NCI-H2081 treated with DMSO at 0.1 percent for 48 hours (cell line): Measurements from ENCODE around the gene RPL3.

ENCODE experiments used
- DNase-seq: peaks from one replicate; lab custom pipeline; 2025; lab: John Stamatoyannopoulos, UW

The RPL3 gene

DNA sequence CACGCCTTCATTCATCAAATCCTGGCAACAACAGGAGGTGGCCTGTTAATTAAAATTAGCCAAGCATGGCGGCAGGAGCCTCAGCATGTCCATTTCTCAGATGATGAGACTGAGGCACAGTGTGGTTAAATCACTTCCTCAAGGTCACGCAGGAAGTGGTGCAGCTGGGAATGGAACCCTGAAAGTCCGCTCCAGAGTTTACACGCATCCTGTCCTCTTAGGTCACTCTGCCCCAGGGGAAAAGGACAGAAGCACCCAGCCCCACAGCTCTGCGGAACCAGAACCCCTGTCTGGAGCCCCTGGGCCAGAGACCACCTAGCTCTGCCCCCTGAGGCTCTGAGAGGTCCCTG is 19.6 kb downstream of the RPL3 start:
- DNase-seq: no peak

DNA sequence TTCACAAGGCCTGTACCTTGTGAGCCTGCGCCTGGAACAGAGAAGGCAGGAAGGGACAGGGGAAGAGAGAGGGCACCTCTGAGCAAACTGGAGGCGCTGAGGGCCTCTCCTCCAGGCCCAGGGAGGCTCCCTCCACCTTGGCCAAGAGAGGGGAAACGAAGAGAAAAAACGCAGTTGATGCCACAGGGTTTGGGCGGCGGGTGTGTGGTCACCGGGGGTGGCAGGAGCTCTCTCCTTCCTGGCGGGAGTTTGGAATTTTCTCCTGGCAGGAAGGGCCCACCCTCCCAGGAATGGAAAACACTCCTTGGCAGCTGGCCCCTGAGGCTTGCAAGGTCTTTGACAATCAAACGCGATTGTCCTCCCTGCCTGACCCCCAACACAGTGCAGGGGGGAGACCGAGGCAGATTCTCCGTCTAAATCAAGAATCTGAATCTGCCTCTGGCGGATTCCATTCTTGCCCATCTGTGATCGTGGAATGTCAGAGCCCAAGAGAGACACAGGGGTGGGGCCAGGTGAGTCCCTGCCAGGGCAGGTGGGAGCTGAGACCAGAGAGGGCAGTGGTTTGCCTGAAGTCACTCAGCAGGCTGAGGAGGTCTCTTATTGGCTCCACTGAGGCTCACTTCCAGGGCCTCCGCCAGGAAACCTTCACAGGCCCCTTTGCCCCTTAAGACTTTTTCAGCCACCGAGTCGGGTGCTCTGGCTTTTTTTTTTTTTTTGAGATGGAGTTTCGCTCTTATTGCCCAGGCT is 21.0 kb downstream of the RPL3 start:
- DNase-seq: no peak

DNA sequence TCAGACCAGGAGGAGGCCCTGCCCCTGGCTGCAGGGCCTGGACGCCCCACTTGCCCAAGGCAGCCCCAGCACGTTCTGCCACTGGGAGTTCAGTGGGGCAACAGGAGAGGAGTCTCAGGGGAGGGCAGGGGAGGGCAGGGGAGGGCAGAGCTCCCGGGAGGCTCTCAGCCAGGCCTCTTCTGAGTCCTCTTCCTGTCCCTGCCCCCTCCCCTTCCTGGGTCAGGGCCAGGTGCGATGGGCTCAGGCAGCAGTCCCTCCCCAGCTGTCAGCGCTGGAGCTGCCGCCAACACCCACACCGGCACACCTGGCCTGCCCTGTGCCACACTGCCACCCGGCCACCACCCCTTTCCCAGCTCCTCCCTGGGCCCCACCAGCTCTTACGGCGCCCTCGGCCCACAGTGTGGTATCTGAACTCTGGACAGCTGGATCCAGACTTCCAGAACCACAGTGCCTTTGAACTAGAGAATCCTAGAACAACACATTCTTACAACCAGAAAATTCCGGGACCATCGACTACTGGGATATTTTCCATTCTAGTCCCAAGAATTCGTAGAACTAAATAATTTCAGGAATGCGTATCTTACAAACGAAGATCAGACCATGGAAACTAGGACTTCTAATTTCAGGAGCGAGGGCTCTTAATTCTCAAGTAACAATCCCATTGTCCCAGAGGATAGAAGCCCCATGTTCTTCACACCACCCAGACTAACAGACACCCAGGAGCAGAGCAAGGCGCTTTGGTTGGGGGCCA is 21.8 kb downstream of the RPL3 start:
- no peak for DNase-seq

DNA sequence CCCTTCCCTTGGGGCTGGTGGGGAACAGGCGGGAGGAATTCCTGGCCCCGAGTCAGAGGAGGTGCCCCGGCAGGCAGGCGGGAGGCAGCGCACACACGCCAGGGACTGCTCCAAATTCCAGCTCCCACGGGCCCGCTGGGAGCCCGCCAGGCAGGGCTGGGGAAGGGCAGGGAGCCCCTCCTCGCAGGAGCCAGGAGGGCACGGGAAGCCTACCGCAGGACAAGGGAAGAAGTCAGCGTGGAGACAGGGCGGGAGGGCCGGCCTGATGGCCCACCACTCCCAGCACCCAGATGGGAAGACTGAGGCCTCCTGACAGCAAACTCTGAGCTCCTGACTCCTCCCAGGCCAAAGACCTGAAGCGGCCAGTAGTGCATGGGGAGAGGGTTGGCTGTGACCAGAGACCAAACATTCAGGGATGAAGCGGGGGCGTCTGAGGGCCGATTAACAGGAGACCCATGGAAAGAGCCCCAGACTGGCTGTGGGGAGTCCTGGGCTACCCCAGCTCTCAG is 22.4 kb downstream of the RPL3 start:
- no peak for DNase-seq

DNA sequence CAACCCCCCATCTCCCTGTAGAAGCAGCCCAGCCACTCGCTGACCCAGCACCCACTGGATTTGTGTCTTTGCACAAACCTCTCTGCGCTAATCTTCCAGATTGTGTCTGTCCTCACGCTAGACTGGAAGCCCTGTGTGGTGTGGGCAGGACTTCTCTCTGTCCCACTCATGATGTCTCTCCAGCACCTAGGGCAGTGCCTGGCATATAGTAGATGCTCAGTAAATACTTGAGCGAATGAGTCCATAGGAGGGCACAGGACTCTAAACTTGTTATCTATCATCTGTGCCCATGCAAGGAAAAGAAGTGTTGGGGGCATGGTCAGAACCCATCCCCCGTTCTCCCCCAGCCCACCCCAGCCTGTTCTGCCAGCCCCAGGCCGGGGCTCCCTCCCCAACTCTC is 22.9 kb downstream of the RPL3 start:
- no peak for DNase-seq

DNA sequence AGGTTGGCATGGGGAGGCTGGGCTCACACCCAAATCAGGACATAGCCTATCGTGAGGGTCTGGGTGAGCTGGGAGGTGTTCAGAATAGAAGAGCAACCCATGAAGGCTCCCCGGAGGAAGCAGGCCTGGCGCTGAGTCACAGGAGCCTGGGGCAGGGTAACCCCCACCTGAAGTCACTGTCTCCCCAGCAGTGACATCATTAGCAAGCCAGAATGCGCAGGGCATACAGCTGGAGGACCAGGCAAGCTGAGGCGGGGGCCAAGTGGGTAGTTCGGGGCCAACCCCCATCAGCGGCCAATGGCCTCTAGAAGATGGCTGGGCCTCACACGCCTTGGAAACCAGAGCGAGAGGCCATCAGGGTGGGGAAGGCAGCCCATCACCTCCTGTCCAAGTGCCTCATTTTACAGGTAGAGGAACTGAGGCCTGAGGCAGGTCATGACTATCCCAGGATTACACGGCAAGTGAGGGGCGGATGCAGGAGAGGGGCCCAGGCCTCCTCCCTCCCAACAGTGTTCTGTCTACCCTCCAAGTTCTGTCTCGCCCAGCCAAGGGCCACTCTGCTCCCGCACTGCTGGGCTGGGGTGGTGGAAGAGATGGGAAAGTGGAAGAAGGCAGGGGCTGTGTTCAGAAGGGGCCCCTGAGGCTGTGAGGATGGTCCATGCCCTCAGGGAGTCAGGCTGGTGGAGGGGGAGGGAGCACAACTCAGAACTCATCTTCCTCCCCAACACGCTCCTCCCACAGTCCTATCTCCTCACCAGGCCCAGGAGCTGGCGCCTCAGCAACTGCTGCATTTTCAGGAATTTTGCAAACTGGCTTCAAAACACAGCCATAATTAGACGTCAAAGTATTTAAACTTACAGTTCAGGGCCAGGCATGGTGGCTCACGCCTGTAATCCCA is 24.6 kb downstream of the RPL3 start:
- no peak for DNase-seq

DNA sequence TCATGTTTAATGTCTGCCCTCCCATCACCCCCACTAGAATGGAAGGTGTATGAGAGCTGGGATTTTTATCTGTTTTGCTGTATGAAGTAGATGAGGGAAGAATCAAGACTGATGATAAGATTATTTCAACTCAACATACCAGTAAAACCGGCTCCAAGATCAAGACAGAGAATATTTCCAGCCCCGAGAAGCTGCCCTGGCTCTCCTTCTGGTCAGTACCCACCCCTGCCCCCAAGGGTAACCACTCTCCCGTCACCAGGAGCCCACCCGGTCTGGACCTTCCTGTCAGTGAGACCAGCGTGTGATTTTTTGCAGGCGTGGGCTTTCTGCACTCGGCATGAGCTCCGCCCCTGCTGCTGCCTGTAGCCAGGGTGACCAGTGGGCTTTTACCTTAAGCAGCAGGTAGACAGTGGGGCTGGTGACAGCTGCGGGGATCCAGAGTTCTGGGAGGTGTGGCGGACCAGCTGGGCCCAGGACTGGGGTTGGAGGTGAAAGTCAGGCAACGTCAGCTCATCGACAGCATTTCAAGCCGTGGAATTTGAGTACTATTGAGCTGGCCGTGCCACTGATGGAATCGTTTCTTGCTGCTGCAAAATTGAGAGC is 25.6 kb downstream of the RPL3 start:
- DNase-seq: no peak

DNA sequence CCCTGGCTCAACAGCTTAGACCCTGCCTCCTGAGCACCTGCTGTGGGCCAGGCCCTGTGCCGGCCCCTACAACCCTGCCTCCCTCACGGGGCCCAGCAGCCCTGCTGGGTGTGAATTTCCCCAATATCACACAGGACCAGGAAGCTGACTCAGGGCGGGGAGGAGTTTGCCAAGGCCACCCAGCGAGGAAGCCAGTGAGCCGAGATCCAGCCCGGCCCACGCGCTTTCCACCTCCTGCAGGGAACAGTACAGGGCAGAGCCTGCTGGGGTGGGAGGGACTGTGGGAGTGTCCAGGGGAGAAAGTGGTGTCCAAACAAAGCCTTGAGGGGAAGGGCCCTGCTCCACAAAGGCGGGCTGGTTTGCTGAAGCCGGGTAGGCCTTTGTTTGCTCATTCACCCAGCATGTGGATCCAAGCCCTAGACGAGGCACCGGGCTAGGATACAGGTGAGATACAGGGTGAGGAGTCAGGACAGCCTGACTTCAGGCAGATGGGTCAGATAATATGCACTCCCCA is 26.8 kb downstream of the RPL3 start:
- no peak for DNase-seq

DNA sequence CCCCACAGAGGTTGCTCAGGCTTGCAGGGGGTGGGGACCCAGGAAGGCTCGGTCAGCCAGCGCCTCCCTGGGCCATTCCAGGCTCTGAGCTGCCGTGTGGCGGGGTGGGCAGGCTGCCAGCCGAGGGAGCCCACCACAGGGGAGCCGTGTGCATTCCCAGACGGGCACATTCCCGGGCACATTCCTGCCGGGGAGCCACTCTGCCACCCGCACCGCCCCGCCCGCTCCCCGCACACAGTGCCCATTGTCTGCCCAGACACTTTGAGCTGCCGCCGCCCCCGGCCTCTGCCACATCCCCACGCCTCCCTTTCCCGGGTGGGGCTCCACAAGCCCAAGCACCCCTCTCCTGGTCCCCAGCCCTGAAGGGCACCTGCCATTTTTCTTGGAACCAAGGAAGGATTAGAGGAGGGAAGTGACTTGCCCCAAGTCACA is 27.4 kb downstream of the RPL3 start:
- no peak for DNase-seq

DNA sequence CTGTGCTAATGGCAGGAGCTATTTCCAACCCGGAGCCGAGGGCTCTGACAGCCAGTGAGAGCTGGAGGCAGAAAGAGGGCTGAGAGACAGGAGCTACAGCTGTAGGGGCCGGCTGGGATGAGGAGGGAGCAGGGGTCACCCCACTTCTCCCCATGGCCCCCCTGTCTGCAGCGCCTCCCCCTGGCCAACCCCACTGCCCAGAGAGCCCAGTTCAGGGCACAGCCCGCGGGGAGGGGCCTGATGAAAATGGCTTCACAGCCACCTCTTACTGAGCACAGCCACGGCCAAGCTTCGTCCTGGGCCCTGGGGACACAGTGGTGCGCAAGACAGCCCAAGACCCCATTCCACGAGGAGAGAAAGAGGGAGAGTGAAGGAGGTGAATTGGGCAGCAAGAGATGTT is 27.9 kb downstream of the RPL3 start:
- DNase-seq: no peak

DNA sequence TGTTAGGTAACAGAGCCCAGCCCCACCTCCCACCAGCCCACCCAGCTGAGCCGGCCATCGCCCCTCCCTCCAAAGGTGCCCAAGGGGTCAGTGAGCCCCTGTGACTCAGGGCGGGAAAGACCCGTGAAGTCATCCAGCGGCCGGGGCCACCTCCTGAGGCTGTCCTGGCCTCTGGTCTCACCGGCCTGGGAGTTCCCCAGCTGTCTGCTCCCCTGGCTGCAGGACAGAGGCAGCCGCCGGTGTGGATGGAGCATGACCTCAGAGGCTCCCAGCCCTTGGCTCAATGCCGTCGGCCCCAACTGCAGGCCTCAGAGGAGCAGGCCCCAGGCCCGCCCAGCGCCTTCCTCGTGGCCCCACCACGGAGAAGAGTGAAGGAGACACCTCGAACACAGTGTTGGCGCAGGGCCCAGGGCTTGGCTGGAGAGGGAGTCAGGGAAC is 28.7 kb downstream of the RPL3 start:
- DNase-seq: no peak

DNA sequence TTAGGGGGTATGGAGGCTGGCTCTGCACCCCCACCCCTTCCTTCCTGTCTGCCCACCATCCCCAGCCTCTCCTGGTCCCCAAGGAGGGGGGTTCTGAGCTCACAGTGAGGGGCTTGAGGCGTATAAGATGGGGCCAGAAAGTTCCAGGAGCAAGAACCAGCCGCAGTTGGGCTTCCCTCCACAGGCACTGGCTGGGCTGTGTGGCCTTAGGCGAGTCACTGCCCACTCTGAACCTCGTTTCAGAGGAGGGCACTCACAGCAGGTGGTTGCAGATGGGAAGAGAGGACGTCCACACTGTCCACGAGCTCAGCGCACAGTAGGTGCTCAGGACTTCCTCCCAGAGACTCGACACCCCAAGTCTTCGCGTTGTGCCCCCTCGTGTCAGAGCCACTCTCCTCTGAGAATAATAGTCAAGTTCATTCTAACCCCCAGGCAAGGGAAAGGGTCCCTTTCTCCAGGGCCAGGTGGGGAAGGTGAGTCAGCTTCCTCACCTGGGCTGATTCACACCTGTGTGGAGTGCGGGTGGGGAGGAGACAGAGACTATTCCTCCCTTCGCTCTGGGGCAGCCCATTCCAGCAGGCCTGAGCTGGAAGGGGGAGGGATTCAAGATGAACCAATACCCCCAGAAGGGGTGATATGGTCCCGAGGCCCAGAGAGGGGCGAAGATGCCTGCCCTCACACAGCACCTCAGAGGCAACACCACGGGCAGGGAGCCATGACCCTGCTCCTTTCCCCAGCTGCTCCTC is 29.3 kb downstream of the RPL3 start:
- no peak for DNase-seq

DNA sequence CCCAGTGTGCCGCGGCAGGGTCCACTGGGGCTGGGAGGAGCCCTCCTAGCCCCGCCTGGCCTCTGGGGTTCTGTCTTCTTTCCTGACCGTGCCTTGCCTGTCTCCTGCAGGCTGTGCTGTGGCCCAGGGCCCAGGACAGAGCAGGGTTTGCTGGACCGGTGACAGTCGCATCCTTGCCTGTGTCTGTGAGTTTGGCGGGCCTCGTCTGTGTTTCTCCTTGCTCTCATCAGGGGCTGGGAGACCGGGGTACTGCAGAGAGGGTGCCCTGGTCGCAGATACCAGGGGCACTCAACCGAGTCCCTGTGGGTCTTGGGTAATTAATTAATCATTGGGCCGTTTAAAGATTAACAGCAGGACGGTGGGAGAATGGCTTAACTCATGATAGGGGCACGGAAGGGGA is 29.9 kb downstream of the RPL3 start:
- no peak for DNase-seq

DNA sequence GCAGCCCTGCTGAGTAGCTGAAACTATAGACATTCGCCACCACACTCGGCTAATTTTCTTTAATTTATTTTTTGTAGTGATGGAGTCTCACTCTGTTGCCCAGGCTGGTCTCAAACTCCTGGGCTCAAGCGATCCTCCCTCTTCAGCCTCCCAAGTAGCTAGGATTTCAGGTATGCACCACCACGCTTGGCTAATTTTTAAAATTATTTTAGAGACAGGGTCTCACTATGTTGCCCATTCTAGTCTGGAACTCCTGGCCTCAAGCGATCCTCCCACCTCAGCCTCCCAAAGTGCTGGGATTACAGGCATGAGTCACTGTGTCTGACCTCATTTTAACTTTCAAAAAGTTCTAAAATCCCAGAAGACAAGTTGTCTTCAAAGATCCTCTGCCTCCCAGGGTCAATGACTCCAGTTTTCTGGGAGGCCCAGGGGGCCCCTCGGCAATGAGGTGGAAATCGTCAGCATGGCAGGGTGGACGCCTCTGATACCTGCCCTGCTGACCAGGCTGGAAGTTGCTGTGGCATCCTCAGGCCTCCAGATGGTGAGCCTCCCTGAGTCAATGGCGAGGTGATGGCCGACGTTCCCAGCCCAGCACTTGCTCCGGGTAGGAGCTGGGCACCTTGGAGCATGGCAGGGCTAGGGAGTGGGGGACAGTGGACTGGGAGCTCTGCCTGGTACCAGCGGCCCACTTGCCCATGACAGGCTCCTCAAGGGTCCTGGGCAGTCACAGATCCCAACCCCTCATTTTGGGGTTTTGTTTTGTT is 31.1 kb downstream of the RPL3 start:
- no peak for DNase-seq

DNA sequence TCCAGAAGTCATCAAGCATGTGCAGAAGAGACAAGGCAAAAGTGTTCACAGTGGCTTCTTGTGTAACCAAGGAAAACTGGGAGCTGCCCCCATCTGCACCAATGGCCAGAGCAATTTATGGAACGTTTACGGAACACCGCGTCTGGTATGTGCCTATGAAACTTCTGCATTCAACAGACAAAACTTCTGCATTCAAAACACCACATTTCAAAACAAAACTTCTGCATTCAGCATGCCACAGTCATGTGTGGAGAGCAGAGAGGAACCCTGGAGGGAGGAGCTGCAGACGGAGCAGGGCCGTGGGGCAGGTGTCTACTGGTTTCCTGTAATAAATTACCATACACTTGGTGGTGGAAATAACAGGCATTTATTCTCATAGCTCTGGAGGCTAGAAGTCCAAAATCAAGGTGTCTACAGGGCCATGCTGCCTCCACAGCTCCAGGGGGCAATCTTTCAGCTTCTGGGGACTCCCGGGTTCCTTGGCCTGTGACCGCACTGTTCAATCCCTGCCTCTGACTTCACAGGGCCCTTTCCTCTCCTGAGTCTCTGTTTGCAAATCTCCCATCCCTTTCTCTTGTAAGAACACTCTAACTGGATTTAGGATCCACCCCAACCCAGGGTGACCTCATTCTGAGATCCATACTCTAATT is 32.2 kb downstream of the RPL3 start:
- DNase-seq: no peak

DNA sequence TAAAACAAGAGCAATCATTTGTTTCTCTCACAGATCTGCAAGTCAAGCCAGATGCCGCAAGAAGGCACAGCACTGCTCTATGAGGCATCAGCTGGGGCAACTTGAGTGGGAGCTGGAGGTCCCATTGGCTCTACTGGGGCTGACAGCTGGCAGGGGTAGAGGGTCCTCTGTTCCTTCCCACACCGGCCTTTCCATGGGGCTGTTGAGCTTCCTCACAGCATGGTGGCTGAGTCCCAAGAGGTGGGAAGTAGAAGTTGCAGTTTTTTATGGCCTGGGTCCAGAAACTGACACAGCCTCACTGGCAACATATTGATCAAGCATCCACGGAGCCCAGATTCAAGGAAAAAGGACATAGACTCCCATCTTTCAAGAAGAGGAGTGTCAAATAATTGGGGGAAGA is 34.4 kb downstream of the RPL3 start:
- no peak for DNase-seq

DNA sequence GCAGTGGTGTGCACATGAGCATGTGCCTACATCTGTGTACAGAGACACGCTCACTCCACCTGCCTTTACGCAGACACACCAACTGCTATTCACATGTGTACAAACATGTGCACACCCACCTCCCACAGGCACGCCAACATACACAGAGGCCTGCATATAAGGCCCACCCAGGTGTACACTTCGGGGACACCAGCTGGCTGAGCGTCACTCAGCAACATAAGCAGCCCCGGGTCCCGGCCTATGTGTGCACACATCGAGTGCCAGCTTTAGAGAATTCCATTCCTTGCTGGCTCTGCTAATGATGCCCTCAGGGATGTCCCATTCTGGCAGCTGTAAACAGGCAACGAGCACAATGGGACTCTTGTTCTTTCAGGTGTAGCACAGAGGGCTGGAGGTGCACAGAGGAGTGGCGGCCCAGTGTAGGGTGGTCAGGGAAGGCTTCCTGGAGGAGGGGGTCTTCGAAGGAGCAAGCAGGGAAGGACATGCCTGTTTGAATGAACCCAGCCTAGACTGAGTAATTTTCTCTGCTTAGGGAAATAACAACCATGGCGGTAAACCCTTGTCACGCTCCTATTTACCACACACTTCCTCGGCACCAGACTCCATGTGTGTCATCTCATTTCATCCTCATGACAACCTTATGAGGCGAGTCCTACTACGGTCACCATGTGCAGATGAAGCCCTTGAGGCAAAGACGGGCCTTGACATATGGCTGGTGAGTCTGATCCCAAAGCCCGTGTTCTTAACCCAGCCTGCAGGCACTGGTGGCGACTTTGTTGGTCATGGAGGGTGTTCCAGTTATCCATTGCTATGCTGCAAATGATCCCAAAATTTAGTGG is 35.1 kb downstream of the RPL3 start:
- DNase-seq: no peak

DNA sequence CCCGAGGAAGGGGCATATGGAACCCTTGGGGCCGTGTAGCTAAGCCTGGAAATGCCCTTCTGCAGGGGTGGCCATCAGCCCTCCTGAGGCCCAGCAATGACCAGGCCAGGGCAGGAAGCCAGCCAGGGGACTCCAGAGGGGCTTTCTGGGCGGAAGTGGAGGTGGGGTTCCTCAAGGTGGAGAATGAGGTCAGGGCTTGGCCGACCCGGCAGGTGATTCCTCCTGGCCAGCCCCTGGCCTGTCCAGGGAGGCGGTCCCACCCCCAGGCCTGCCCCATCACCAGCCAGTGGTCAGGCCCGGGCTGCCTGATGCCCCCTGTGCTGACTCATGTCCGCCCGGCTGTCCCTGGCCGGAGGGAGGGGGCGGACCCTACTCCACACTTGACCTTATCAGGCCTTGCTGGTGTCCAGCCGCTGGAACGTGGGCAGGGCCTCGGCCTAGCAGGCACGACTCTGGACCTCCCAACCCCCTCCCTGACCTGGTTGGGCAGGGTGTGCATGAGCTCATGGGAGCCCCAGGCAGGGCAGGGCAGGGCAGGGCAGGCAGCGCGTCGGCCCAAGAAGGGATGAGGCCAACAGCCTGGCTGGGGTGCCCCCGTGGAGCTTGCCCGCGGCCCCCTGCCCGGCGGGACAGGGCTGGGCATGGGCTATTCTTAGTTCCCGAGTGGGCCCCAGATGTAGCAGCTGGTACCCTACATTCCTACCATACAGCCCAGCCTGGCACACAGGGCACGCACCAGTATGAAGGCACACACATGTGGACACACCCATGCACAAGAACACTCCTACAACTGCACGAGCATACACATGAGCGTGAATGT is 35.9 kb downstream of the RPL3 start:
- no peak for DNase-seq
